Smooth muscle cell (in vitro differentiated cells): Measurements from ENCODE around the gene ADARB2. TPM values are rescaled to one million over a fixed set of nuclear protein-coding genes. Genes with fewer than 3 reads are reported as not detected.
"Not testable (repeated sequence)": the region's sequence is repeated elsewhere in the genome, so short reads cannot be mapped to it uniquely, and the experiment has no call there.

ENCODE experiments used
- DNase-seq: peaks from one replicate; lab custom pipeline; 2025; ENCODE audit not compliant: unreplicated experiment; lab: John Stamatoyannopoulos, UW
- H2AFZ ChIP-seq: fragments of 200-600 bp; sonication (generic); 2 replicates; pipeline ENCODE4 v1.6.0; 2016; ENCODE audit warnings: antibody characterized with exemption, low read depth, mild to moderate bottlenecking
- H3F3A ChIP-seq: fragments of 200-600 bp; sonication (generic); 2 replicates; pipeline ENCODE4 v1.6.0; 2017; ENCODE audit warnings: antibody characterized with exemption, low read depth
- H3K27ac ChIP-seq: fragments of 200-600 bp; sonication (generic); 2 replicates; pipeline ENCODE4 v1.5.1; 2016; ENCODE audit warnings: low read depth, mild to moderate bottlenecking
- H3K27me3 ChIP-seq: fragments of 200-600 bp; sonication (generic); 2 replicates; pipeline ENCODE4 v1.6.1; 2016; ENCODE audit warnings: low read depth, mild to moderate bottlenecking
- H3K36me3 ChIP-seq: fragments of 200-600 bp; sonication (generic); 2 replicates; pipeline ENCODE4 v1.5.1; 2016; ENCODE audit warnings: low read depth
- H3K4me1 ChIP-seq: fragments of 200-600 bp; sonication (generic); 2 replicates; pipeline ENCODE4 v1.5.1; 2016; ENCODE audit warnings: low read depth
- H3K4me2 ChIP-seq: fragments of 200-600 bp; sonication (generic); 2 replicates; pipeline ENCODE4 v1.6.0; 2016; ENCODE audit warnings: mild to moderate bottlenecking
- H3K4me3 ChIP-seq: fragments of 200-600 bp; sonication (generic); 2 replicates; pipeline ENCODE4 v1.5.1; 2016; ENCODE audit warnings: mild to moderate bottlenecking
- H3K79me2 ChIP-seq: fragments of 200-600 bp; sonication (generic); 2 replicates; pipeline ENCODE4 v1.6.0; 2016; ENCODE audit warnings: low read depth, mild to moderate bottlenecking
- H3K9ac ChIP-seq: fragments of 200-600 bp; sonication (generic); 2 replicates; pipeline ENCODE4 v1.6.0; 2016; ENCODE audit warnings: low read depth
- H3K9me3 ChIP-seq: fragments of 200-600 bp; sonication (generic); replicated peaks from 2 replicates; pipeline ENCODE4 v1.5.1; 2016; ENCODE audit warnings: low read depth
- H4K20me1 ChIP-seq: fragments of 200-600 bp; sonication (generic); 2 replicates; pipeline ENCODE4 v1.6.0; 2016; ENCODE audit warnings: low read depth
- CTCF ChIP-seq: fragments of 200-600 bp; sonication (generic); IDR thresholded peaks from 2 replicates; pipeline ENCODE4 v1.5.1; 2017; ENCODE audit warnings: borderline replicate concordance, mild to moderate bottlenecking, antibody characterized with exemption; ENCODE audit not compliant: insufficient read depth, poor library complexity, severe bottlenecking
- WGBS: methylation state at CpG from one replicate; pipeline ENCODE4 v1.1.7; 2016; ENCODE audit warnings: low lambda C conversion rate; 5-methylcytosine and 5-hydroxymethylcytosine counted together
- polyA plus RNA-seq: library from polyadenylated mRNA; unstranded; fragments of >200 nt; fragmentation: Nextera tagmentation; extraction: Ambion mirVana; gene quantifications from 2 replicates; pipeline ENCODE4 v1.2.1, GENCODE V29; 2016
- total RNA-seq: library from RNA; depleted of rRNA; stranded (reverse); fragments of >200 nt; gene quantifications from 2 replicates; pipeline ENCODE4 v1.2.3, GENCODE V29; 2014

ADARB2 gene
- total and polyA plus RNA-seq, 2 experiments from 2014 or later, result 0.13 to 0.39 TPM

- Histone ChIP-seq H3K9me3 (no peaks in the 10 kb centered on the region), H3K4me2 (no peak overlapping the region), H3K9ac (no peak overlapping the region), H3K36me3 (no peaks in the 10 kb centered on the region), H3K4me1 (no peaks in the 10 kb centered on the region), H3K27ac (no peak overlapping the region), H3F3A (no peaks in the 10 kb centered on the region), H3K4me3 (no peak overlapping the region), H3K79me2 (no peaks in the 10 kb centered on the region), H2AFZ (no peak overlapping the region), H4K20me1 (no peaks in the 10 kb centered on the region), H3K27me3 (no peaks in the 10 kb centered on the region)
- TF ChIP-seq CTCF, result no peak
- no peak for DNase-seq
Measured at GRCh38 chr10:1620803-1621202, 116.5 kb downstream of the ADARB2 start.

DNA sequence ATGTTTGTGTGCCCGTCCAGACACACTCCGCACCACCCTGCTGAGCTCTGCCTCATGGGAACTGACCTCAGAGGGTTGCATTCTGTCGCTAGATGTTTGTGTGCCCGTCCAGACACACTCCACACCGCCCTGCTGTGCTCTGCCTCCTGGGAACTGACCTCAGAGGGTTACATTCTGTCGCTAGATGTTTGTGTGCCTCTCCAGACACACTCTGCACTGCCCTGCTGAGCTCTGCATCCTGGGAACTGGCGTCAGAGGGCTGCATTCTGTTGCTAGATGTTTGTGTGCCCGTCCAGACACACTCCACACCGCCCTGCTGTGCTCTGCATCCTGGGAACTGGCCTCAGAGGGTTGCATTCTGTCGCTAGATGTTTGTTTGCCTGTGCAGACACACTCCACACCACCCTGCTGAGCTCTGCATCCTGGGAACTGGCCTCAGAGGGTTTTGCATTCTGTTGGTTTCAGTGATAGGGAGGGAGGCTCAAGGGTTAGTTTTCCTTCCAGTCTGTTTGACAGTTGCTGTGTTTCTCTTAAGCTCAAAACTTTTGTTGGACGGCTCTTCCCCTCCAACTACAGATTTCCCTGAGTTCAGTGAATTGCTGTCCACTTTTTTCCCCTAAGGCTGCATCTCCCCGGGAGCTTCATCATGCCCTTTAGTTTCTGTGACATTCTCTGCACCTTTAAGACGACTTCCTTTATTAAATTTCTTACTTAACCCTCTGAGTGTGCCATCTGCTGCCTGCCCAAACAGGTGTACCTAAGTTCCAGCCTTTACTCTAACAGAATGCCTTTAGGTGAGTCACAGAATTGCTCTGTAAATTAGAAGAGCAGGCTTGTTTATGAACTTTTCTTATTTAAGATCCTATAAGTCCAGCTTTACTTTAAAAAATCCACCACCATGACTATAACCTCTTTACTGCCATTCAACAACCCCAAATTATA is 119.7 kb downstream of the ADARB2 start:
- not testable (repeated sequence) for H3F3A ChIP-seq, H3K4me2 ChIP-seq, H4K20me1 ChIP-seq, DNase-seq, H3K4me3 ChIP-seq, H3K27me3 ChIP-seq, H3K79me2 ChIP-seq, H3K27ac ChIP-seq, H3K36me3 ChIP-seq, H2AFZ ChIP-seq, H3K9ac ChIP-seq, H3K4me1 ChIP-seq, H3K9me3 ChIP-seq
- WGBS, result 44% methylated on average over 13 of the region's 13 CpGs

- not testable (repeated sequence) for H3K27me3 ChIP-seq, H3K4me3 ChIP-seq, H3F3A ChIP-seq, H3K79me2 ChIP-seq, H3K9ac ChIP-seq, H3K4me2 ChIP-seq, H3K36me3 ChIP-seq, DNase-seq, H3K27ac ChIP-seq, H4K20me1 ChIP-seq, H3K4me1 ChIP-seq, H3K9me3 ChIP-seq
- H2AFZ ChIP-seq, result peak overlapping the region; percentile 49
- WGBS, result 49% methylated on average over 9 of the region's 9 CpGs
Measured at GRCh38 chr10:1616701-1617100, 120.6 kb downstream of the ADARB2 start.

GRCh38 chr10:1615186-1615954 is 122.0 kb downstream of the ADARB2 start:
- WGBS, result 85% methylated on average over 12 of the region's 12 CpGs
- Histone ChIP-seq H3K9me3 (no peaks in the 10 kb centered on the region), H3K36me3 (no peaks in the 10 kb centered on the region), H3K27ac (no peak overlapping the region), H4K20me1 (no peaks in the 10 kb centered on the region), H3K9ac (no peak overlapping the region), H2AFZ (no peak overlapping the region), H3K4me1 (peaks cover 10% of the 10 kb centered on the region), H3K27me3 (no peaks in the 10 kb centered on the region), H3K79me2 (no peaks in the 10 kb centered on the region), H3K4me2 (no peak overlapping the region), H3F3A (no peaks in the 10 kb centered on the region), H3K4me3 (no peak overlapping the region)
- no peak for TF ChIP-seq CTCF
- DNase-seq, result no peak
